Activated B cell treated with CpG ODN at 0.5 μM for 24 hours (primary cell): ENCODE results near the gene PNP. TPM values are rescaled to one million over a fixed set of nuclear protein-coding genes. Genes with fewer than 3 reads are reported as not detected.
A peak's percentile ranks its signal among the peaks of the same experiment; 100 is the strongest.
"Not testable (repeated sequence)": the region's sequence is repeated elsewhere in the genome, so short reads cannot be mapped to it uniquely, and the experiment has no call there.

Experiments
- ATAC-seq: fragments of 200-7000 bp; cut with Tn5 transposase; one replicate; pipeline ENCODE4 v1.10.0; 2021; ENCODE audit warnings: low read depth, mild to moderate bottlenecking, moderate library complexity
- CTCF ChIA-PET: fragments of 350-600 bp; sonication (Branson Sonifier 250); formaldehyde crosslinking; loops from one replicate; lab custom pipeline; 2021; ENCODE audit warnings: antibody characterized with exemption; lab: Charles Lee
- POLR2A ChIA-PET: fragments of 350-600 bp; sonication (Branson Sonifier 250); formaldehyde crosslinking; loops from one replicate; lab custom pipeline; 2021; ENCODE audit warnings: antibody characterized with exemption; lab: Charles Lee
- DNase-seq: peaks from one replicate; pipeline ENCODE4 v3.0.0; 2022
- H3K27ac Mint-ChIP-seq: one replicate; pipeline ENCODE4 v1.8.0; 2020; ENCODE audit warnings: mixed read lengths
- H3K27me3 Mint-ChIP-seq: one replicate; pipeline ENCODE4 v1.8.0; 2021; ENCODE audit warnings: mixed read lengths
- H3K36me3 Mint-ChIP-seq: one replicate; pipeline ENCODE4 v1.8.0; 2021; ENCODE audit warnings: low read depth, mixed read lengths
- H3K4me1 Mint-ChIP-seq: one replicate; pipeline ENCODE4 v1.8.0; 2021; ENCODE audit warnings: mixed read lengths
- H3K4me3 Mint-ChIP-seq: one replicate; pipeline ENCODE4 v1.8.0; 2020; ENCODE audit warnings: mild to moderate bottlenecking, mixed read lengths
- H3K9me3 Mint-ChIP-seq: one replicate; pipeline ENCODE4 v1.8.0; 2020; ENCODE audit warnings: mixed read lengths
- intact Hi-C: fragments of 100-400 bp; cut with micrococcal nuclease; formaldehyde crosslinking; loops from one replicate; pipeline ENCODE4 v1.15.1; 2024
- total RNA-seq: library from RNA; stranded (reverse); gene quantifications from 2 replicates; pipeline ENCODE4 v1.2.3, GENCODE V29; 2022
- TF ChIP-seq, protein P1 (sequence below): fragments of 200-600 bp; IDR thresholded peaks from one replicate; pipeline ENCODE4 v1.8.0; 2022; ENCODE audit warnings: antibody characterized with exemption, mild to moderate bottlenecking

Gene PNP
- total RNA-seq, 1 donor from 2014 or later: 88.0 TPM

DNA sequence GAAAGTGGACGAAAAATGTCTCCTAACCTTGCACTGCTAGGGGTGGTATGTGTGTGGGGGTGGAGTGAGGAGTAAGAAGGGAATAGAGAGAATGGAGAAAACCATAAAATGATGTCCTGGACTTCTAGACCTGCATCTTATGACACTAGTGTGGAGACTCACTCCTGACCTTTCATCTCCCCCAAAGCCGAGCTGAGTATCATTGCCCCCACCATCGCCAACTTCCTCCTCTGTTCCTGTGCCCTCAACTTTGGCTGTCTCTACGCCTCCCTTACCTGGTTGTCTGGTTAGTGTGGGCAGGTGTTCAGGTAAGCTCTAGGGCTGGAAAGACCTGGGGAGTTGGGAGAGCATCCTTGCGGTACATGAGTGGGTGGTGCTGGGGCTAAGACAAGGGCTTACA is 28.7 kb upstream of the PNP start:
- Mint-ChIP-seq H3K27me3 (no peaks in the 10 kb centered on the region), H3K36me3 (no peaks in the 10 kb centered on the region), H3K27ac (peak overlapping the region; percentile 70), H3K4me3 (peak overlapping the region; percentile 28), H3K9me3 (no peaks in the 10 kb centered on the region), H3K4me1 (peaks cover 53% of the 10 kb centered on the region)
- DNase-seq: no peak
- POLR2A ChIA-PET: interaction anchor here (1.6 kb wide), 1 partner anchor 15 kb away, joined by 8 read pairs; the partner anchor contains the start of genes APEX1 and OSGEP
- TF ChIP-seq, protein P1, sequence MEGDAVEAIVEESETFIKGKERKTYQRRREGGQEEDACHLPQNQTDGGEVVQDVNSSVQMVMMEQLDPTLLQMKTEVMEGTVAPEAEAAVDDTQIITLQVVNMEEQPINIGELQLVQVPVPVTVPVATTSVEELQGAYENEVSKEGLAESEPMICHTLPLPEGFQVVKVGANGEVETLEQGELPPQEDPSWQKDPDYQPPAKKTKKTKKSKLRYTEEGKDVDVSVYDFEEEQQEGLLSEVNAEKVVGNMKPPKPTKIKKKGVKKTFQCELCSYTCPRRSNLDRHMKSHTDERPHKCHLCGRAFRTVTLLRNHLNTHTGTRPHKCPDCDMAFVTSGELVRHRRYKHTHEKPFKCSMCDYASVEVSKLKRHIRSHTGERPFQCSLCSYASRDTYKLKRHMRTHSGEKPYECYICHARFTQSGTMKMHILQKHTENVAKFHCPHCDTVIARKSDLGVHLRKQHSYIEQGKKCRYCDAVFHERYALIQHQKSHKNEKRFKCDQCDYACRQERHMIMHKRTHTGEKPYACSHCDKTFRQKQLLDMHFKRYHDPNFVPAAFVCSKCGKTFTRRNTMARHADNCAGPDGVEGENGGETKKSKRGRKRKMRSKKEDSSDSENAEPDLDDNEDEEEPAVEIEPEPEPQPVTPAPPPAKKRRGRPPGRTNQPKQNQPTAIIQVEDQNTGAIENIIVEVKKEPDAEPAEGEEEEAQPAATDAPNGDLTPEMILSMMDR: no peak
- CTCF ChIA-PET: no interaction called here
- peak; percentile 9 for ATAC-seq
- intact Hi-C loops: loop anchor here (2.0 kb wide), 1 partner anchor 28 kb away; the partner anchor contains the start of gene TEP1

DNA sequence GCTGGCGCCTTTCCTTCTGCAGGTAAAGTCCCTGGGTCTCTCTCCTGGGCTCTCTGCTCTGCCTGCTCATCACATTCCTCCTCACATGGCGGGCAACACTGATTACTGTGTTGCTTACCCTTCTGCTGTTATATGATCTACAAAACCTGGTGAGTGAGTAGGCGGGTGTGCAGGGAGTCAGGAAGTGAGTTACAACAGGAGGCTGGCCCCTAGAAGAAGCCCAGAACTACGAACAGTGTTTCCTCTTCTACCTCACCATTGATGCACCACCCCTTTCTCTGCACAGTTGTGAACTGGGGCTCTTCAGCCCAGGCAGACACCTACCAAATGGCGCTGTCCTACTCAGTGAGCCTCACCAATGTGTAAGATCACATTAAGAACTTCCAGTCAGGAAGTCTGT is 28.3 kb upstream of the PNP start:
- Mint-ChIP-seq H3K9me3 (no peaks in the 10 kb centered on the region), H3K27ac (peak overlapping the region; percentile 70), H3K36me3 (no peaks in the 10 kb centered on the region), H3K4me1 (peaks cover 52% of the 10 kb centered on the region), H3K27me3 (no peaks in the 10 kb centered on the region), H3K4me3 (peak overlapping the region; percentile 28)
- ChIA-PET CTCF (no interaction called here), POLR2A (interaction anchor here (0.6 to 1.6 kb wide), 2 partner anchors 14 to 22 kb away, joined by 3 to 8 read pairs; partner anchors contain the start of genes APEX1 and OSGEP)
- DNase-seq (no peak), ATAC-seq (peak; percentile 71)
- intact Hi-C loops: loop anchor here (1.0 to 2.0 kb wide), 2 partner anchors 14 to 28 kb away; partner anchors contain the start of gene TEP1
- TF ChIP-seq, protein P1: no peak

DNA sequence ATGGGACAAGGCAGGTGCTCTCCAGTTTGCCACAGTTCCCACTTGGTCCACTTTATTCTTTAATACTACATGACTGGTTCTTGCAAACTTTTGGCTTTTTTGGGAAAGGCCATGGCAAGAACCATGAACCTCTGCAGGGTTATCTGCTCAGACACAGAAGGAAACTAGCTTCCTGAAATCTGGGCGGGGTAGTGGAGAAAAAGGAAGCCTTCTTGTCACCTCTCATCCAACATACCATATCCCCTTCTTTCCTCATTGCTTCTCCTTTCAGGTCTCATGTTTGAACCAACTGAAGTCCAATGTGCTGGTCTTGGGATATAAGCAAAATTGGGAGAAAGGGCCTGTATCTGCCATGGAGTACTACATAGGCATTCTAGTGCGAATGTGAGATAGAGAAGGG is 27.7 kb upstream of the PNP start:
- DNase-seq (no peak), ATAC-seq (no peak)
- intact Hi-C loops: loop anchor here (1.0 to 2.0 kb wide), 2 partner anchors 14 to 29 kb away; partner anchors contain the start of gene TEP1
- Mint-ChIP-seq H3K9me3 (no peaks in the 10 kb centered on the region), H3K36me3 (peaks cover under 1% of the 10 kb centered on the region), H3K4me3 (no peak overlapping the region), H3K4me1 (peaks cover 52% of the 10 kb centered on the region), H3K27ac (peak overlapping the region; percentile 36), H3K27me3 (no peaks in the 10 kb centered on the region)
- TF ChIP-seq, protein P1: no peak
- ChIA-PET POLR2A (interaction anchor here (0.6 to 1.6 kb wide), 3 partner anchors 14 to 21 kb away, joined by 3 to 8 read pairs (median 4); partner anchors contain the start of genes APEX1 and OSGEP), CTCF (interaction anchor here (1.2 to 1.7 kb wide), 2 partner anchors 12 to 26 kb away, joined by 3 to 5 read pairs; no protein-coding TSS in a partner anchor)

DNA sequence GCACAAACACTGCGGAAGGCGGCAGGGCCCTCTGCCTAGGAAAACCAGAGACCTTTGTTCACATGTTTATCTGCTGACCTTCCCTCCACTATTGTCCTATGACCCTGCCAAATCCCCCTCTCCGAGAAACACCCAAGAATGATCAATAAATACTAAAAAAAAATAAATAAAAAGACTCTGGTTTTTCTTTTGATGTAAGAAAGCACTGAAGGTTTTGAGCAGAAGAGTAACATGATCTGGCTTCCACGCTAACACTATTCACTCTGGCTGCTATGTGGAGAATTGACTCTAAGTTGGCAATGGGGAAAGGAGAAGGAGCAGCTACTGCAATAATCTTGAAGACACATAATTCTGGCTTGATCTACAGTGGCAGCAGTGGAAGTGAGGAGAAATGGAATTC is 25.6 kb upstream of the PNP start:
- H3K27ac Mint-ChIP-seq, intact Hi-C loops, ATAC-seq, H3K9me3 Mint-ChIP-seq, H3K27me3 Mint-ChIP-seq, DNase-seq, CTCF ChIA-PET, H3K4me3 Mint-ChIP-seq: not testable (repeated sequence)
- peaks cover 22% of the 10 kb centered on the region for H3K36me3 Mint-ChIP-seq
- H3K4me1 Mint-ChIP-seq: peaks cover 34% of the 10 kb centered on the region
- POLR2A ChIA-PET: interaction anchor here (0.6 to 1.1 kb wide), 2 partner anchors 11 to 17 kb away, joined by 3 to 7 read pairs; partner anchors contain the start of genes APEX1 and OSGEP

DNA sequence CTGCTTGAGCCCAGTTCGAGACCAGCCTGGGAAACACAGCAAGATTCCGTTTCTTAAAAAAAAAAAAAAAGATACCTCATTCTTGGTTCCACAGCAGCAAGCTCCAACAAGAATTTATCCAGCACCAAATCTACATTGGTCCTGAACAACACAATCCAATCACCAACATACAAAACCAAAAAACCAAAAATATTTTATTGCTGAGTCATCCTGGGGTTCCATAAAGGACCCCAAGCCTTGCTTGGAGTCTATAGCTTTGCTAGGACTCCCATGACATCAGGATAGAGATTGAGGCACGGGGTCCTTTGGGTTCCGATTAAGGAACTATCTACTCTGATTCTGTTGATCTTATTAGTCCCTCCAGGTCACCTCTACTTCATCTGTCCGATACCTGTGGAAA is 22.3 kb upstream of the PNP start:
- no peaks in the 10 kb centered on the region for H3K9me3 Mint-ChIP-seq
- ChIA-PET POLR2A (no interaction called here), CTCF (no interaction called here)
- H3K4me1 Mint-ChIP-seq: peaks cover 4% of the 10 kb centered on the region
- no peak for ATAC-seq
- H3K27ac Mint-ChIP-seq: peak overlapping the region; percentile 2
- intact Hi-C loops: no loop called here
- peaks cover 50% of the 10 kb centered on the region for H3K36me3 Mint-ChIP-seq
- H3K27me3 Mint-ChIP-seq: no peaks in the 10 kb centered on the region
- TF ChIP-seq, protein P1: no peak
- no peak for DNase-seq
- H3K4me3 Mint-ChIP-seq: no peak overlapping the region

DNA sequence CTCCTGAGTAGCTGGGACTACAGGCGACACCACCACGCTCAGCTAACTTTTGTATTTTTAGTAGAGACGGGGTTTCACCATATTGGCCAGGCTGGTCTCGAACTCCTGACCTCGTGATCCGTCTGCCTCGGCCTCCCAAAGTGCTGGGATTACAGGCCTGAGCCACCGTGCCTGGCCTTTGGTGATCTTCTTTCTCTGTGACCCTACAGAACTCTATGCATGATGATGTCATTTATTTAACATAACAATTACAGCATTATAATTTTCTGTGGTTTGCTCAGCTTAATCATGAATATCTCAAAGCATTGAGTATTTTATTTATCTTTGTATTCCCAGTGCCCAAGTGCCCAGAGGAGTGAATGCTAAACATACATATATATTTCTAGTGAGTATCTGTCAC is 16.4 kb upstream of the PNP start:
- ChIA-PET POLR2A (interaction anchor here (1.1 to 5.0 kb wide), 2 partner anchors 9 to 39 kb away, joined by 5 to 65 read pairs; partner anchors contain the start of genes PIP4P1 and TEP1), CTCF (interaction anchor here (1.4 kb wide), 1 partner anchor 37 kb away, joined by 4 read pairs; no protein-coding TSS in a partner anchor)
- intact Hi-C loops: loop anchor here (10.0 kb wide), 2 partner anchors 652 to 1002 kb away; partner anchors contain the start of genes CHD8 and TMEM253
- not testable (repeated sequence) for DNase-seq, H3K4me3 Mint-ChIP-seq, ATAC-seq, H3K27ac Mint-ChIP-seq, H3K9me3 Mint-ChIP-seq, H3K27me3 Mint-ChIP-seq
- Mint-ChIP-seq H3K4me1 (peaks cover 19% of the 10 kb centered on the region), H3K36me3 (peaks cover 43% of the 10 kb centered on the region)
